Activated naive CD8-positive, alpha-beta T cell treated with anti-CD3 and anti-CD28 coated beads, Interleukin-2, amount 50 U/mL, for 16 hours (primary cell): Measurements from ENCODE around the gene NDUFA1.
"Not testable (repeated sequence)": the region's sequence is repeated elsewhere in the genome, so short reads cannot be mapped to it uniquely, and the experiment has no call there.

ENCODE experiments used
- DNase-seq: peaks from one replicate; pipeline ENCODE4 v3.0.0-alpha.2; 2020; ENCODE audit warnings: low read depth, low spot score

The NDUFA1 gene

DNA sequence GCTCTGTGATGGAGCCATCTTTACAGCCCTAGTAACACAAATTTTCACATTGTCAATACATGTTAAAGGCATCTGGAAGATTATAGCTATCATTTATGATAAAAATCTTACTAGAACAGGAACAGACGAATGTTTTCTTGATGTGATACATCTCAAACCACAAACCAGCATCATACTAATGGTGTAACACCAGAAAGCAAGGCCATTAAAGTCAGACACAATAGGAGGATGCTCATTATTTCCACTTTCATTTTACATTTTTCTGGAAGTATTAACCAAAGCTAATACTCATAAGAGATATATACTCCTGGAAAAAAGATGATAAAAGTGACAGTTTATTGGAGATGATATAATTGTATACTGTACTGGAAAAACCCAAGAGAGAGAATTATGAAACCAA lies 29.3 kb downstream of the NDUFA1 start:
- DNase-seq = no peak

DNA sequence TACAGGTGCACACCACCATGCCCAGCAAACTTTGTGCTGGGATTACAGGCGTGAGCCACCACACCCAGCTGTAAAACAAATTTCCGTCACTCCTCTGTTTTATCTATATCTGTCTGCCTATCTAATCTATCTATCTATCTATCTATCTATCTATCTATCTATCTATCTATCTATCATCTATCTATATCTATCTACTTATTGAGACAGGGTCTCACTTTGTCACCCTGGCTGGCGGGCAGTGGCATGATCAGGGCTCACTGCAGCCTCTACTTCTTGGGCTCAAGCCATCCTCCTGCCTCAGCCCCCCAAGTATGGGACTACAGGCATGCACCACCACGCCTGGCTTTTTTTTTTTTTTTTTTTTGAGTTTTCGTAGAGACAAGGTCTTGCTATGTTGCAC lies 44.7 kb downstream of the NDUFA1 start:
- DNase-seq = no peak

DNA sequence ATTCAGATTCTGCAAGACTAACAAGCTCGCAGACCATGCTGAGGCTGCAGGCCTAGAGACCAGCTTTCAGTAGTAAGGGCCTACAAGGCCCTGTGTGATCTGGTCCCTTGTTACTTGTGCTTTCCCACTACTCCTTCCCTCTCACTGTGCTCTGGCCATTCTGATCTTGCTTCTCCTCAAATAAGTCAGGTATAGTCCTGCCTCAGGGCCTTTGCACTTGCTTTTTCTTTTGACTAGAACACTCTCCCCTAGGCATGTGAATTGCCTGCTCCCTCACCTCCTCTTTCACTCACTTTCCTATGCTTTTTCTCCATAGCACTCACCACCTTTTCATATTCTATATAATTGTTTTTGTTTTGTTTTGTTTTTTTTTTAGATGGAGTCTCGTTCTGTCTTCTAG lies 46.2 kb downstream of the NDUFA1 start:
- no peak for DNase-seq

DNA sequence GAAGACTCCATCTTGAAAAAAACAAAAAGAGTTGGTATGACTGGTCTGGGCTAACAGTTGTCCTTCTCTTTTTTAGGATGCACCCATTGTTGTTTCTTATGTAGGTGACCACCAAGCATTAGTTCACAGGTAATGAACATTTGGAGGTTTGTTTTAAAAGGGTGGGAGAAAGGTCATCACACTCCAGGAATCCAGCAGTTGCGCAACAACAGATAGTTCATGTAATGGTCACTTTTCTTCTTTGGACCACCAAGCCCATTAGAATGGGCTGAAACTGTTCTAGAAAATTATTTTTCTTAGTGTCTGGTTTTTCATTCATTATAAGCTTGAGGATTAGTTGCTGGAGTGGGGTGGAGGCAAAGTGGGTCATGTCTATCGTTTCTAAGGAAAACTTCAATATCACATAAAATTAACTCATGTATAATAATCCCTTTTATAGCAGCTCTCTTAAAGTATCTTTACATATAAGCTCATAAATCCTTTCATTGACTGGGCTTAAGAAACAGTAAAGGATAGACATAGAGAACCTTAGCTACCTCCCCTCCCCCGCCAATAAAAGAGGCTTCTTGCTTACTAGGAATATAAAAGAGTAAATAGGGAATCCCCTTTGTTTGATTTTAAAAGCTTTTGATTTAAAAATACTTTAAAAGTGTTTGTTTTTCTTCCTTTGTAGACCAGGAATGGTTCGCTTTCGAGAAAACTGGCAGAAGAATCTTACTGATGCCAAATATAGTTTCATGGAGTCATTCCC lies 48.4 kb downstream of the NDUFA1 start:
- no peak for DNase-seq

DNA sequence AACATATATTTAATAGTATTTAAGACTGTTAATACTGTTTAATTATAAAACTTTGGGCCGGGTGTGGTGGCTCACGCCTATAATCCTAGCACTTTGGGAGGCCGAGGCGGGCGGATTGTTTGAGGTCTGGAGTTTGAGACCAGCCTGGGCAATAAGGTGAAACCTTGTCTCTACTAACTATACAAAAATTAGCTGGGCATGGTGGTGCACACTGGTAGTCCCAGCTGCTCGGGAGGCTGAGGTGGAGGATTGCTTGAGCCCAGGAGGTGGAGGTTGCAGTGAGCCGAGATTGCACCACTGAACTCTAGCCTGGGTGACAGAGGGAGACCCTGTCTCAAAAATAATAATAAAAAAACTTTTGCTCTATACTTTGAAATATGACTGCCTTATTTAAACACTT lies 50.8 kb downstream of the NDUFA1 start:
- not testable (repeated sequence) for DNase-seq
